EH (cell line): ENCODE data around the gene ISCU.
"Not testable (repeated sequence)": the region's sequence is repeated elsewhere in the genome, so short reads cannot be mapped to it uniquely, and the experiment has no call there.

Experiments used
- DNase-seq: peaks from one replicate; pipeline ENCODE4 v3.0.0-alpha.2; 2015; ENCODE audit warnings: low read depth

The ISCU gene

DNA sequence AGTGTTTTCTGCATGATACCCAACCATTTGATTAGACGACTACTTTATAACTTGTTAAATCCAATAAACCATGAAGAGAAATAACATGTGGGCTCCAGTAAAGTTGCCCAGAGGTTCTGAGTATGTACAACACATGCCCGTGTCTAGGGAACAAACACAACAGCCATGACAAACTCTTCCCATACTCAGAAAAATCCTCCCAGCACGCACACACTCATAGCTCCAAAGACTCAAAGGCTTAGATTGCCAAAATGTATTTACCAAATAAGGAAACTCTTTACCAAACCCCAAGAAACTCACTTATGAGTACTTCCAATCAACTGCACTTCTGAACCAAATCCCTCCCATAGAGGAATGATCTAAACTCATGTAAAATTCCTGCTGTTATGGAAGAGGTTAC, 18.7 kb upstream of the ISCU start:
- DNase-seq, result peak; percentile 66

DNA sequence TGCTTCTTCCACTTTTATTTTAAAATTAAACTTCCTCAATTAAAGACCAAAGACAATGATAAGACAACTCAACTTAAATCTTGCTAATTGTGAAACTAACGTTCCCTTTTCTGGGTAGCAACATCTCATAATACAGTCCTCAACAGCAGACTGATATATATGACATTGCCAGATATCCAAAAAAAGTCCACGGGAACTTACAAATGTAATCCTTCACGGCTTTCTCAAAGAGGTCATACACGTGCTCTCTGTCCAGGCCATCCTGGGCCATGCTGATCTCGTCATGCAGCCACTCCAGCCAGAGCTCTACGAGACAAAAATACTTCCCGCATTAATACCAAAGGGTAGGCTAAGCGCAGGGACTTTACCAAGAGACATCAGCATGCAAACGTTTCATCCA, 14.7 kb upstream of the ISCU start:
- DNase-seq, result no peak

DNA sequence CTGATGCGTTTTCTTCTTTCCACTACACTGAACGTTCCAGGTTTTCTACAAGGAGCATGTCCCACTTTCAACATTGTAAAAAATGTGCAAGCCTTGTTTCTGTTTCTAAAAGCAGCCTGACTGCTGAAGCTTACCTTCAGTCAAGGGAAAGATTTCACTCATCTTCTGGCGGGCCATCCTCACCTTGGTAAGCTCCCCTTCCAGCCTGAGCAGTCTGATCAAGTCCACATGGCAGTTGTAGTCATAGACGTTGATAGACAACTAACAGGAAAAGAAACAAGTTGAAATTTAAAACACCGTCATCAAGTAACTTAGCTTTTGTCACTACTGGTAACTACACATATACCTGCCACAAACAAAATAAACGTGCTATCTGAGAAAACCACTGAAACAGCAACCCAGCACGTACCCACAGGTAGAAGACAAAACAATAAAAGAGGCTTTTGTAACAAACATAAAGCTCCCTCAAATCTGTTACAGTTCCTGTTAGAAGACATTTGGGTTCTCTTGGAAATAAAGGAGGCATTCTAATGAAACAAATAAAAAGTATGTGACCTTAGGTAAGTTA, 13.4 kb upstream of the ISCU start:
- no peak for DNase-seq

DNA sequence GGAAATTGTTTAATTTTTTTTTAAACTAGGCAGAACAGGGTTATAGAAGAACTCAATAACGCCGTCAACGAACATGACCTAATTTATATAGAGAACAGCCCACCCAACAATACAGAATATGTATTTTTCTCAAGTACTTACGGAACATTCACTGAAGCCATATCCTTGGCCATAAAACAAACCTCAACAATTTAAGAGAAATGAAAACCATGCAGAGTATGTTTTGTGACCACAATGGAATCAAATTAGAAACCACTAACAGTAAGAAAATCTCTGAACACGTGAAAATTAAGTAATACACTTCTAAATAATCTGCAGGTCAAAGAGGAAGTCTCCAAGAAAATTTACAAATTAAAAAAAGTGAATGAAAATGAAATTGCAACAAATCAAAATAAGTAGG, 10.9 kb upstream of the ISCU start:
- DNase-seq, result peak; percentile 80

DNA sequence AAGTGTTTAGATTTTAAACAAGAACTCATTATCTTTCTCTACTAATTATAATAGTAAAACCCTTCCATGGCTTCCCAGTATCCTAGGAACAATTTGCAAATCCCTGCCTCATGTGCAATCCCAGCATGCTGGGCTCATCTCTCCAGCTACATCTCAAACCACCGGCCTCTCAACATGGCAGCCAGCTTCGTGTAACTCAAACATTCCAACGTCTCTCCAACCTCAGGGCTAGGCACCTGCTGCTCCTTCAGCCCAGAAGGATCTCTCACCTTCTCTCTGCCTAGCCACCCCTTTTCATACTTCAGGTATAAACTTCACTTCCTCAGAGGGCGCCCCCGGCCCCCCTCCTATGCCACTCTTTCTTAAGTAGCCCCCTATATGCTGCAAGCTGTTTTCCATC, 8.6 kb upstream of the ISCU start:
- DNase-seq, result no peak

DNA sequence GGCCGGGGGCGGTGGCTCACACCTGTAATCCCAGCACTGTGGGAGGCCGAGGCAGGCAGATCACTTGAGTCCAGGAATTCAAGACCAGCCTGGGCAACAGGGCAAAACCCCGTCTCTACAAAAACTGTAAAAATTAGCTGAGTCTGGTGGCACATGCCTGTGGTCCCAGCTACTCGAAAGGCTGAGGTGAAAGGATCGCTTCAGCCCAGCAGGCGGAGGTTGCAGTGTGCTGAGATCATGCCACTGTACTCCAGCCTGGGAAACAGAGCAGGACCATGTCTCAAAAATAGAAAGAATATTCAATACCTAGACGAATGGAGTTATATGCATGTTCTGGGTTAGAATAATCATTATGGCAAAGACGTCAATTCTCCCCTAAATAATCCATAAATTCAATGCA, 7.0 kb upstream of the ISCU start:
- DNase-seq, result not testable (repeated sequence)

DNA sequence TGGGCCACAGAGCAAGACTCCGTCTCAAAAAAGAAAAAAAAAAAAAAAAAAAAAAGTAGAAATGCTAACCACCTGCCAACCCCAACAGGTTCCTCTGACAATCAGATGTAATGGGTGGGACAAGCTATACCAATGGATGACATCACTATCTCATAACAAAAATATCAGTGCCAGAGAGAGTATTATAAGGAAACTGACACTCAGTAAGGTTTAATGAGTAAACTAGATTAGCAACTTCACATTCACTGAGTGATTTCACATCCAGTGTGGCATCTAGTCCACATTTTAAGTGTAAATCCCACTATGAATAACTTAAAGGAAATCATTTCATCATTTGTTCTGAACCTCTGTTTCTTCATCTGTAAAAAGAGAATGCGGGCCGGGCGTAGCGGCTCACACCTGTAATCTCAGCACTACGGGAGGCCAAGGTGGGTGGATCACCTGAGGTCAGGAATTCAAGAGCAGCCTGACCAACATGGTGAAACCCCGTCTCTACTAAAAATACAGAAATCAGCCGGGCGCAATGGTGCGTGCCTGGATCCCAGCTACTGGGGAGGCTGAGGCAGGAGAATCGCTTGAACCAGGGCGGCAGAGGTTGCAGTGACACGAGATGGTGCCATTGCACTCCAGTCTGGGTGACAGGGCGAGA, 3.3 kb upstream of the ISCU start:
- DNase-seq, result no peak

DNA sequence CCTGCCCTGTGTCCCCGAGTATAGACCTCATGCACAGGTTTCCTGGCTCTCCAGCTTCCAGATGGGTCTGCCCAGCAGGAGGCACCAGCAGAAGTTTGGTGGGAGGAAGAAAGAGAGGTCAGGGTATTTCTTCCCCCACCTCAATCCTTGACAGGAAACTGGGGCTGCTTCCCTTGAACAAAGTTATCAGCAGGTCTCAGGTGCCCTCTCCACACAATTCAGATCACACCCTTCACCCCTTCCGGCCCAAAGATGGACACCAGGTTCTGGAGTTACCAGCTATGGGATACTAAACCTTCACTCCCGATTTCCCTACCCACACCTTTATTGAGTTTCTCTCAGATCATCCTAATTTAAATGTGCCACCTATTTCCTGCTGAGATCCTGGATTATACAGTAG, 2.6 kb upstream of the ISCU start:
- DNase-seq, result no peak

DNA sequence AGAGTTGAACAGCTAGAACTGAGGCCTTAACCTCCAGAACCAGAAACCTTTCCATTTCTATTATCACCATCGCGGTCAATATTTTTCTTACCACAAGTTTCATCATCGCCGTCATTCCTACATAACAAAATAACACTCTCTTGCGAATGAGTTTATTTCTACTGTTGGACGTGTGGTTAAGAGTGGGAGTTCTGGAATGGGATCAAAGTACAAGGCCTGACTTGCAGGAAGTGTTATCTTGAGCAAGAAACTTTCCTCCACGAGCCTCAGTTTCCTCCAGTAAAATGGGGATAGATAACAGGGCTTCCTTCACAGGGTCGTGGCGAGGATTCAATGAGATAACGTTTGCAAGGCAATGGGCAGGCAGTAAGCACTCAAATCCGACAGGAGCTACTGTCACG, 2.1 kb upstream of the ISCU start:
- no peak for DNase-seq

DNA sequence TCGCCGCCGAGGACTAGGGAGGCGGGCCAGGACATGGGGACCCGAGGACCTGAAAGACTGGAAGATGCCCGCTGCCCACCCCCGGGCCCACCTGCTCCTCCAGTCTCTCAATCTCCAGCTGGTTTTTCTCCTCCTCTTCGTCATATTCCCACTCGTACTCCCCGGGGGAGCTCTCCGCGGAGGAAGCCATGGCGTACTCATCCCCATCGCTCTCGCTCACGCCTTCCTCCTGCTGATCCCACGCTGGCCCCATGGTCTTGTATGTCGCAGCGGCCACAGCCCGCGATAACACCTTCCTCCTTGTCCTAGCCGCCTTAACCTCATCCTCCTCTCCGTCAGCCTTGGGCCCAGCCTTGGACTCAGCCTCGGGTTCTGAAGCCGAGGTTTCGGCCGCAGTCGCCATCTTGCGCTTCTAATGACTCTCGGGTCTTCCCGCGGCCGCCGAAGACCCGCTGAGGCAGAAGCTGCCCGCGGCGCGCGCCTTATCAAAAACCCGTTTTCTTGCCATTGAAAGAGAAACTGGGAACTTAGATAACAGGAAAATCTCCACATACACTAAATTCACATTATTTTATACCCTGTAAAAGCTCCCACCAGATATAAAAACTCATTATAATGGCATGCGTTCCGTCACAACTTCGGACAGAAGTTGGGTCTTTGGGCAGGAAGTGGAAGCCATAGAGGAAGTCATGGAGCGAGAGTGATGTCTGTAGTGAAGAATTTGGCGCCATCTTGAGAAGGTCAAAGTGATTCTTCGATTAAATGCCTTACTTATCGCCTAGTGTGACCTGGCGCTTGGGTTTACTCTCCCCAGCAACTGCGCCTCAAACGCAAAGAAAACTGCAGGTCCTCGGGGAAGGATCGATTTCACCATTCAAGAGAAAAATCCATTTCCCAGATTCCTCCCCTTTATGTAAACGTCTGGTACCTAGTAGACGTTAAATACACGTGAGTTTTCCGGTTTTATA, 1.4 kb upstream of the ISCU start, which contains the start of gene SART3:
Gene SART3, minus strand, starts transcription at position 422 of the 968 bp plus-strand sequence. Its CDS starts 19 bp downstream, at position 403.
- DNase-seq, result peak; percentile 89

DNA sequence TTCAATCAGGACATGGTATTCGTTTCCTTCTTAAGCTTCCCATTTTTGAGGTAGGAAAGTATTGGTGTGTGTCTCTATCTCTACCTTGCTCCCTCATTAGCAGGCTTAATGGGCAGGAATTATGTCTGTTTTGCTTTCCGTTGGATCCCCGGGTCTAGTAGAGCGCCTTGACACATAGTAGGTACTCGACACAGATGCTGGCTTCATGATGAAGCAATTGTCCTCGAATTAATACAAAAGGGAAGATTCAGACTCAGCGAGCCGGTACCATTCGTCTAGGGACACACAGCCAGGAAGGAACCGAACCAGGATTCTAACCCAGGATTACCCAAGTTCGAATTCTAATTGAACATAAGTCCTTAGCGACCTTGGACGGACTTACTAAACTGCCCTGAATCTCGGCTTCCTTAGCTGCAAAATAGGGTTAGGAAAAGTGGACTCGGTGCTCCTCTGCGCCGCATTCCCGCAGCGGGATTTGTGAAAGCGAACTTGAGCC, 496 bp upstream of the ISCU start:
- no peak for DNase-seq

DNA sequence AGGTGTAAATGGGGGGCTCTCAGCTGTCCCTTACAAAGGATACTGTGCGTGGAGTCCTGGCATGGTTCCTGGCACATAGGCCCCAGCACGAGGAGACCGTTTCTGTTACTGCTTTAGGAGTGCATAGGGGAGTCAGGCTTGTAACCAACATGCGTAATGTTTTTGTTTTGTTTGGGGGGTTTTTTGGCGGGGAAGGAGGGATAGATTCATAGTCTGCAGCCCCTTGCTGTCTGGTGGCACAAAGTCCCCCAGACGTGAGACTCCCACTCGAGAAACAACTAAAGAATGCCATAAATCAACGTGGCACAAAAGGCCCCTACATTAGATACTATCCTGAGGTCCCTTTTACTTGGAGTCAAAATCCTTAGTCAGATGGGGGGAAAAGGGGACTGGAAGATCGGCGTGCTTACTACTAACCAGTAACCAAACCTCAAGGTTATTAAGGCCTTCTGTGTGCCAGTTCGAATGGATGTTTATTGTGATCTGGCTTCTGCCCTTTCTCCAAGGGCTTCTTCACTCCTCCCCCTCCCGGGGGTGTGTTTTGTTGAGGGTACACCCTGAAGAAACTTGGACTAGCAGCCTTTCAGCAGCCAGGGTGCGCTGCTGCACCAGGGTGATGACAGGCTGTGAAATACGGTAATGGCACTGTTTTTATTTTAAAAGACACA, 874 bp downstream of the ISCU start:
- peak; percentile 90 for DNase-seq

DNA sequence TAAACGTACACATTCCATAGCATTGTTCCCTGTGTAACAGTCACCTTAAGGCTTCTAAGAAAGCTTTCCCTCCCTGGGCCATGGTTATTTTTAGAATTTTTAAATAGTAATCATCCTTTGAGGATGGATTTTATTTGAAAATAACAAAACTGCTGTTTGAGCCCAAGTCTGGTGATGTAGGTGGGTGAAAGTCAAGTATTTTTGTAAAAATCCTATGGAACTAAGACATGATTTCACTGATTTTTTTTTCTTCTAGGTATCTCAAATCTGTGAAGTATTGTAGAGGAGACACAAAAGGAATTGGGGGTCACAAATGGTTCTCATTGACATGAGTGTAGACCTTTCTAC, 1.4 kb downstream of the ISCU start:
- DNase-seq, result no peak

DNA sequence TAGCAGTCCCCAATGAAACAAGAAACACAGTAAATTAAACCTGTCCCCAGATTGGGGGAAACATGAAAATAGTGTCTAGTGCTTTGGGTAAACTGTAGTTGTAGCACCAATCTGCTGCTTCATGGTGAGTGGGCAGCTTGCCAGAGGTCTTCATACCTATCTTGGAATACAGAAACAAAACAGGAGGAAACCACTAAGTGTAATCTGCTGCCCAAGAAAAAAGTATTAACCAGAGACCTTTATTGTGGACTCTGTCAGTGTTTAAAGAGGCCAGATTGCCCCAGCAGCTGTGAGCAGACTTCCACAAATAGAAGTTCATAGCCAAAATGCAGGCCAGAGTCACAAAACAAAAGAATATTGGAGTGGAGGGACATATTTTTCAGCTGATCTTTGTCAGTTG, 2.3 kb downstream of the ISCU start:
- no peak for DNase-seq

DNA sequence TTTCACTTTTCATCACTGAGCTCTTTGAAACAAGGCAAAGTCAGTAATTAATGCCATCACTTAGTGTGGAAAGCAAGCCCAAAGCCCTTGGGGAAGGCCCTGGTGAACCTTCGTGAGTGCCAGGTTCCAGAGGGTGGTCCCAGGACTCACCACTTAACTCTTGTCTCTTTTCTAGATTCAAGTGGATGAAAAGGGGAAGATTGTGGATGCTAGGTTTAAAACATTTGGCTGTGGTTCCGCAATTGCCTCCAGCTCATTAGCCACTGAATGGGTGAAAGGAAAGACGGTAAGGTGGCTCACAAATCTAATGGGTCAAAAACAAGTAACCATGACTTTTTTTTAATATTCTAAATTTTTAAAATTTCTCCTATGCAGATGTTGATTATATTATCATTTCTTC, 2.8 kb downstream of the ISCU start:
- no peak for DNase-seq

DNA sequence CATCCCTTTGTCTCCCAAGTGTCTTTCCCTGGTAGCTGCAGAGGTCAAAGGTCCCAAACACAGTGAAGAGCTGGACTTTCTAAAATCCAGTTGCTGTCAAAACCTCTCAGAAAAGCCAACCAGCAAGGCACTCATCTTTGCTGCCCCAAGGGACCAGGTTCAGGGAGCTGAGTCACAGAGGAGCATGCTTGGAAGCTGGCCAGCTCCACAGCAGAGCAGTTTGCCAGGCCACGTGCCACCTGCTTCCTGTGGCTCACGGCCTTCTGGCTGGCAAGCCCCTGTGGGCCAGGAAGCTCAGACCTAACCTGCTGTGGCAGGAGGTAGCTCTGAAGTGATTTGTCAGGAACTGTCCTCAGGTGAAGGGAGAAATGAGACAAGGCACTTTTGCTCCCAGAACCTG, 3.6 kb downstream of the ISCU start:
- peak; percentile 81 for DNase-seq

DNA sequence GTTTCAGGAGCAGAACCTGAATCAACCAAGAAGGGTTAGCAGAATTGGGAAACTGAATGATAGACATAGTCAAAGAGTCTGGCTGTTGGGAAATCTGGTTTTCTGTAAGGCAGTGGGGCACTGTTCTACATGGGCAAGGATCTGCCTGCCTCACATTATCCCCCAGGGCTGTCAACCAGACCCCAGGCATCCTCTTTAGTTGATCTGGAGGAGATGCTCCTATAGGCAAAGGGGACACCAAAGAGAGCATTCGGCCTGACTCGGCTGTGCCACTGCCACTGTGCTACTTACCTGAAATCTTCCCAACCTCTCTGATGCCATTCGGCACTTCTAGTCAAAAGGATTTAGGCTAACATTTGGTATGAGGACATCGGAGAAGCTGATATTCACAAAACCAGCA, 4.1 kb downstream of the ISCU start:
- DNase-seq, result no peak

DNA sequence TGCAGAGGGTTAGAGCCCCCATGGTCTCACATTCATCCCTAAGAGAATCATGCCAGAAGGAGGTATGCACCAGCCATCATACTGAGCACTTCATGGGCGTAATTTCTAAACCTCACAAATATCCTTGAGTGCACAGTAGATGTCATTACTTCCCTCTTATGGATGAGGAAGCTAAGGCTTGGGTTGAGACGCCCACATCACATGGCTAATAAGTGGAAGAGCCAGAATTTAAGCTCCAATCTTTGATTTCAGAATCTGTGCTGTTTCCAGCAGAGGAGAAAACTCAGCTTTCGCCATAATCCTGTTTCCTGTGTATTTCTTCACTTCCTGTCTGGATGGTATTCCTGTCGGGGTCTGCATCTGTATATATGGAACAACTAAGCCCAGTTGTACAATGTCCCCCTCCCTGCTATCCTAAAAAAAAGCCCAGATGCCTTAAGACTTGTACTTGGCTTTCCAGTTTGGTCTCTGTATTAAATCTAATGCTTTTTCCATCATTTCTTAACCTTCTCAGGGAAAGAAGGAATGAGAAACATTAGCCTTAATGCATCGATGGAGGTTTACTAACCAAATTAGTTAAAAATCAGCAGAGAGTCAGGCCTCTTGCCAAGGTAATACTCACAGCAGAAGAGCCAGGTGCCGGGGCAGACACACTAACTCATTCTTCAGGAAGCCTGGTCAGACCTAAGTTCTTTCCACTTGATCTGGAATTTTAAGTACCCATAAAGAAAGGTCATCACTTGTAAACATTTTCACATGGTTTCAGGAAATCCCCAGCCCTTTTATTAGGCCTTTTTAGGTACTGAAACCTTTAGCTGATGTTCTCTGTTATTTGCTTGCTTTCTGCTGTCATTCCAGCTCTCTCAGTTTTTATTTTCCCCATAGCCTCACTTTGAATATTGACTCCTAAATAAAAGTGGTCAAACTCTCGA, 5.3 kb downstream of the ISCU start:
- peak; percentile 26 for DNase-seq

DNA sequence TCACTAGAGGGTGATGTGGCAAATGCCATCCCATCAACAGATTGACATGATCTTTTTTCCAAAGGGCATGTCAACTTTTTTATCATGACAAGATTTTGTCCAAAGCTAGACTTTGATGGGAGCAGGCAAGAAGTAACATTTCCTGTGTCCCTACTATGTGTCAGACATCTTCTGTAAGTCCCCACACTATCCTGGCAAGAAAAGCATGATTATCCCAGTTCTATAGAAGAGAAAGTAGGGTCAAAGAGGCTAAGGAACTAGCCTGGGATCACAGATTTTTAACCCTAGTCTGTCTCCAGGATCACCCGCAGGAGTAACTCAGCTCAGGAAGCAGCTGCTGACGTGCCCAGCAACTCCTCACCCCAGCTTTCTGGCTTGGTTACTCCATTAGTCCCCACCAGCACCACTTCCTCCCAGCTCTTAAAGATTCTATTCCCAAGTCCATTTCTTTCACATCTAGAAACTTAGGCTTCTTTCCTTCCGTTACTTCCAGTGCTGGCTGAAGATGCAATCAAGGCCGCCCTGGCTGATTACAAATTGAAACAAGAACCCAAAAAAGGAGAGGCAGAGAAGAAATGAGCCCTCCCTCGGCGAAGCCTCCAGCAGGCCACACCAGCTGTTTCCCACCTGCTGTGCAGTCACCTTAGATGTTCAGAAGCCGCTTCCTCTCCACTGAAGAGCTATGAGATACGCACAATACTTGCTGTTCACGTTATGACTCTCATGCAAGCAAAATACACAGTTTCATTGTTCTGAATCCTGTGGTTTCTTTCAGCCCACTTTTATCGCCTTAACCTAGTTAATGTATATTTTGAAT, 6.2 kb downstream of the ISCU start:
- no peak for DNase-seq
